IPS DF 4.7 (cell line): ENCODE results near the gene NRG2.
A peak's percentile ranks its signal among the peaks of the same experiment; 100 is the strongest.

Experiments used
- DNase-seq: peaks from one replicate; pipeline ENCODE4 v3.0.0-alpha.2; 2013; ENCODE audit warnings: low spot score; ENCODE audit errors: extremely low read depth

NRG2 gene

DNA sequence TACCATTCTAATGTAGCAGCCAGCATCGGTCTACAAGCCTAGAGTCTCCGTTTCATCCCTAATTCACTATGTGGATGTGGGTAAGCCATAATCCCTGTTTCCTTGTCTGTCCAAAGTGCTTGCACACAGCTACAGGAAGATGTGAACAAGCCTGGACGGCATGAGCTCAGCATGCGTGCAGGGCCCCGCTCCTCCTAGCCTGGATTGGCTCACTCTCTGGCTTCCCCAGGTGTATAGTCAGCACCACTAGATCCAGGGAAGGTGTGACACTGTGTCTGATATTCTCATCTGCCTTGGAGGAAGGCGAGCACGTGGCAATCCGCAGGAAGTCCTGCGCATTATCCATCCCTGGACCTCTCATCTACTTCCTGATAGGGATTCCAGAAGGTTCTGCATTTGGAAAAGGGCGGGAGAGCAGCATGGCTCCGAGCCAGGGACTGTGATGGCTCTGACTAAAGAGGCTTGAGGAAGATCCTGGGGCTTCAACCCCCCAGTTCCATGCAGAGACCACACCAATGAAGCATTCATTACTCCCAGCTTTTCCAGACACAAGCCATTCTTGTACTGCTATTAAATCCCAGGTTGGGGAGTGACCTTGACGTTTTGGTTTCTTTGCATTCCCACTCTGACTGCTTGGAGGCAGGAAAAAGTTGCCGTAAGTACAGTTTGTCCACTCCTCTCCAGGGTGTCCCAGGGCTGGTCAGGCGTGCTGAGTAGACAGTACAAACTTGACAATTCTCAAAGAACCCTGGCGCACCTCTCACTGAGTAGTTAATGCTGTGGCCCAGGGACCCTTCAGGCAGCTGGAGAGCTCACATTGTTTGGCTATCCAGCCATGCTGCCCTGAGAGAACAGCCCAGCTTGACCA, 181.8 kb downstream of the NRG2 start:
- no peak for DNase-seq

DNA sequence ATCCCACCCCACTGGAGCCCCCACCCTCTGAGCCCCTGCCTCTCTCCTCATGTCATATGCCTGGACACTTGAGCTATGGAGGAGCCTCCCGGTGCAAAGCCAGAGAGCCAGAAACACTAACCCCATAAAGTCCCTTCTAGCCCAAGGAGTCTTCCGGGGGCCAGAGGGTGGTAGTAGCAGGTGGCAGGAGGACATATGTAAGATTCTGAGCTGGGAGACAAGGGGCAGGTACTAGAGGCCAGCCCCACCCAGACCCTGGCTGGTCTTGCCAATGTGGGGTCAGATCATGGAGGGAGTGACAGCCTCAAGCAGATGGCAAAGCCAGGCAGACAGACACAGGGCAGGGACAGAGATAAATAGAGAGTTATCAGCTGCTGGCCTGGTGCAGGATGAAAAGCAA, 184.1 kb downstream of the NRG2 start:
- DNase-seq = no peak

DNA sequence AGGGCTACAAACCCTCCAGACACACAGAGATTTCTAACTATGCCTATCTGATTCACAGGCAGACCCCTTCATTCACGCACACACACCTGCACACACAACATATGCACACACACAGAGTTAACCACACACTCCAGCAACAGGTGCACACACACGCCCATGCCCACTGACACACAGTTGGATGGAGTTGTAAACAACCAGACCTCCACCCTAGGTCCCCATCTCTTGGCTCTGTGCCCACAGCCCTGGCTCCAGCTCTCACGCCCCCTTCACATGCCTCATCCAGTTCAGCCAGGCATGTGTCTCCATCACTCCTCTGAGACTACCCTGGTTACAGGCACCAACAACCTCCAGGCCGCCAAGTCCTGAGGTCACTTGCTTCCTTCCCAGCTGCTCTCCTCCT, 186.4 kb downstream of the NRG2 start:
- DNase-seq = no peak

DNA sequence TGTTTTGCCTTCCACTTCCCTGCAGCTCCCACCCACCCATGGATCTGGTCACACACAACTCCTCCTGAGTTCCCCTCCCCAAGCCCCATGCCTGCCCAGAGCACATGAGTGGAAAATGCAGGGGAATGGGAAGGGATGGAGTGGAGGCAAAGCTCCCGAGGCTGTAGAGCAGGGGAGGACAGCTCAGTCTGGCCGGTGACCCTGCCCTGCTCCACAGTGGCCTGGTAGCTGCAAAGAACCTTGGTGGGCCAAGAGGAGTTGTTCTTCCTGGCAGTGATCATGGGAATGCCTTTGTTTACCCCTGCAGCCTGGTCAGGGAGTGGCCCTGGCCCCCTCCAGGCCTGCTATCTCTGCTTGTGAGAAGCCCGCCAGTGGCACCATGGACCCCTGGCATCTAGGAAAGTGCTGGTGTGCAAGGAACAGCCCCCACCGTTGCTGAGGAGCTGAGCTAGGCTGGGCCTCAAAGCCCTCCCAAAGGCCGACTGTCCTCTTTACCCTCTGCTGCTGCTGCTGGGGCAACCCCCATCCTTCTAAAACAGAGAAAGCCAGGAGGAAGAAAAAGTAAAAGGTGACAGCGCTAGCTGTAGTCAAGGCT, 187.1 kb downstream of the NRG2 start:
- DNase-seq = no peak

DNA sequence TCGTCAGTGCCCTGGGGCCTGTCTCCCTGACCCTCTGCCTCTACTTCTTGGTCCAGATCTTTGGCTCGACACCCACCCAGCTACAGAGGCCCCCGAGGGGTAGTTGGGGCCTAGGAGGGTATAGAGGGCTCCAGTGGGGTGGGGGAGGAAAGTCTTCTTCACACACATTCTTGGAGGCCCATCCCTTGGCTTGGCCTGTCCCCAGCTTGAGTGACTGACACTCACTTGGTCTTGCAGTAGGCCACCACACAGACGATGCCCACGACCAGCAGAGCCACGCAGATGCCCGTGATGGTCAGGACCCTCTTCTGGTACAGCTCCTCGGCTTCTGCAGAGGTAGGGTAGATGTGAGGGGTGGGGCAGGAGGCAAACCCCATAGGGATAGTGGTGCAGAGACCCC, 187.6 kb downstream of the NRG2 start:
- DNase-seq = no peak

DNA sequence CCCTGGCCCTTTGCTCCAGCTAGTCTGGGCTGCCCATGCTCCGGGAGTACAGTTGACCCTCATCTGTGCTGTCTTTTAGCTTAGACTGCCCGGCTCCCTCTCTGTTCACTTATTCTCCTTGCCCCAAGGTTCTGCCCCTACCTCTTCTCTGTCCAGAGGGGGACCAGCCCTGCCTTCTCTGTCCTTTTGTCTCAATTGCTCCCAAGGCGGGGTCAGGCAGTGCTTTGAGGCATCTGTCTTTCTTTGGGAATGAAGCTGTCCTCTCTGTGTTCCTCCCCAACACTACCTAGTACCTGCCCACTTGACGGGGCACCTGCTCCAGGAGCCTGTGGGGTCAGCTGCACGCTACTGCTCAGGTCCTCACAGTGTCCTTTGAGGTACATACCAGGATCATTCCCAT, 188.1 kb downstream of the NRG2 start:
- no peak for DNase-seq

DNA sequence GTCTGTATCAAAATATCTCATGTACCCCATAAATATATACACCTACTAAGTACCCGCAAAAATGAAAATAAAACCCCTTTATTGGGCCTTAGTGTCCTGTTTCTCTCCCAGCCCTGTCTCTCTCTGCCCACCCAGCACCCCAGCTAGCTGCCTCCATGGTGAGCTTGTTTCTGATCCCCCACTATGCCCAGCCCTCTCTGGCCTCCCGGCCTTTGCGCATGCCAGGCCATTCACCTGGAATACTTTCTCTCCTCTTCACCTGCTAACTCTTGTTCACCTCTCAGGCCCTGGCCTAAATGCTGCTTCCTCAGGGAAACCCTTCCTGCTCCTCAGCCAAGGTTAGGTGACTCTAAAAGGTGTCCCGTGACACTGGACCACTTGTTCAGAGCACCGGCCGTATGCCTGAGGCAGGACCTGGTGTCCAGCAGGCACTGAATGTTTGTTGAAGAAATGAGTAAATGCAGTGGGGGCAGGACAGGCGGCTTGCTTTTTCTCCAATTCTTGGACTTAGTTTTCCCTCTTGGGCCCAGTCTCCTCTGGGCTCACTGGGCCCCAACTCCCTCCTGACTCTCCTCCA, 189.0 kb downstream of the NRG2 start:
- DNase-seq = no peak

DNA sequence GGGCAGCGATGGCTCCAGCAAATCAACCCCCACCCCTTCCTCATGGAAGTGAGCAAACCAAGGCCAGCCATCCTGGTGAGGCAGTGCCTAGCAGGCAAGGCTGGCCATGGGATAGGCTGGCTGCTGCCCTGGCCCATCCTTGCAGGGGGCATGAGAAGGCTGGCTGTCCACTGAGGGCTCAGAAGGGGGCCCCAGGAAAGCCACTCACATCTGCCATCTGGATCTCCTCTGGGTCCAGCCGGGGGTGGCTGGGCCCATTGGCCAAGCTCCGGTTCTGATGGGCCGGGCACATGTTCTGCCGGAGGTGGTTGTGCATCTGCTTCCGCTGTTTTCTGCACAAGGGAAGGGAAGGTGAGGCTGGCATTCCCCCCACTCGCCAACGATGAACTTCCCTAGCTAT, 190.4 kb downstream of the NRG2 start:
- no peak for DNase-seq

DNA sequence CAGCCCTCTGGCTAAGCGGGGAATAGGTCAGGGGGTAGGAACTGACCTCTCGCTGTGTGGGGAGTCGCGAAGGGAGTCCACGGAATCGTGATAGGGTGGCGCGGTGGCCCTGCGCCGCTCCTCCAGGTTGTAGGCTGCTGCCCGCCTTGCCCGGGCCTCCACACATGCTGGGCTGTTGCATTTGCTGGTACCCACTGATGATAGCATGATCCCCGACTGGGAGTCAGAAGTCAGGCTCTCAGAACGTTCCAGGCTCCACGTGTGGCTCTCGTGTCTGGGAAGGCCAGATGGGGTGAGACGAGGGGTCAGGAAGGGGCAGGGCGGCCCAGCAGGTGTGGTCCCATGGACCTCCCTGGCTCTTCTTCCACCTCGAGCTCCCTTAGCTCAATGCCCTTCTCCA, 191.5 kb downstream of the NRG2 start:
- no peak for DNase-seq

DNA sequence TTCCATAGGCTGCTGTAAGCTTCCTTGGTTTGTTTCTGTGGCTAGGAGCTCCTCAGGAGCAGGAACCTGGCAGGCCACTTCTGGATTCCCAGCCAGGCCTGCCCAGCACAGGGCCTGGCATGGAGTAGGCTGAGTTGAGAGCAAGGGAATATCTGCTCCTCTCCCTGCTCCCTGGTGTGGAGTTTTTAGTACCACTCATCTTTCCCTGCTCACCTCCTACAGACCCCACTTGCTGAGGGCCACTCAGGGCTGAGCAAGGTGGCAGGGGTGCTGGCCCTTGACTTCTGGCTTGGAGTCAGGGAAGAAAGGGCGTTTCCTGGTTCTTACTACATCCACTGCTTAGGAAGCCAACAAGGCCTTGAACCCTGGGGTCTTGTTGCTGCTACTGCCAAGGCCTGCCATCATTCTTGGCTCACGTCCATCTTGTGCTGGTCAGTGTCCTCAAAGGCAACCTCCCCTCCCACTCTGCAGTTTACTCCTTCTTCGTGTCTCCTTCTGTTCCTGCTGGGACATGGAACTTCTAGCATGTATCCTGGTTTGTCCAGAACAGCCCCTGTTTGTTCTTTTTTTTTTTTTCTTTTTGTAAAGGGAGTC, 192.6 kb downstream of the NRG2 start:
- no peak for DNase-seq

DNA sequence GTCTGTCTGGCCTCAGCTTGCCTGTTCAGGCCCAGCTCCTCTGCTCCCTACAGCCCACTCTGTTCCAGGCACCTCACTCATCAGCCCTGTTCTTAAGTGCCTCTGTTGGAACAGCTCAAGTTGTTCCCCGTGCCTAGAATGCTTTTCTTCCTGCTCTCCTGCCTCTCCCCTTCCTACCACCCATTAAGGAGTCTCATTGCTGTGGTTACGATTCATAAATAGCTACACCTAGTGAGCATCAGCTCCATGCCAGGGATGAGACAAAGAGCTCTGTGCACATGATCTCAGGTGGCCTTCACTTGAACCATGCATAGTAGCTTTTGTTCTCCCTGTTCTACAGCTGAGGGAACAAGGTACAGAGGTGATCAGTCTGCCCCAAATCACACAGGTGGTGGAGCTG, 193.2 kb downstream of the NRG2 start:
- no peak for DNase-seq

DNA sequence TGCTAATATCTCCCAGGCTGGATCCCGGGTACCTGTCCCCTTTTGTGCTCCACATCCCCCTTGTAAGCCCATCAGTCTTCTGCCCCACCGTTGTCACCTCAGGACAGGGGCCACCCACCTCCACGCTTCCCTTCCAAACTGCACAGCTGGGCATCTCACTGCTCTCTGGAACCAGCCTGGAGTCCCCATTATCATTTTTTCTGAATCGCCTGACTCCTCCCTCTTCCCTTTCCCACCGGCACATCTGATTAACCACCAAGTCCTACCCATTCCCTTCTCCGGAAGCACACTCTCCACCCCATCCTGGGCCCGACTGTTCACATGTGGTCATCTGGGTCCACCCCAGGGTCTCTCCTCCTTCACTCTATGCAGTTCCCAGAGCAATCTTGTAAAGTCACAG, 193.6 kb downstream of the NRG2 start:
- no peak for DNase-seq

DNA sequence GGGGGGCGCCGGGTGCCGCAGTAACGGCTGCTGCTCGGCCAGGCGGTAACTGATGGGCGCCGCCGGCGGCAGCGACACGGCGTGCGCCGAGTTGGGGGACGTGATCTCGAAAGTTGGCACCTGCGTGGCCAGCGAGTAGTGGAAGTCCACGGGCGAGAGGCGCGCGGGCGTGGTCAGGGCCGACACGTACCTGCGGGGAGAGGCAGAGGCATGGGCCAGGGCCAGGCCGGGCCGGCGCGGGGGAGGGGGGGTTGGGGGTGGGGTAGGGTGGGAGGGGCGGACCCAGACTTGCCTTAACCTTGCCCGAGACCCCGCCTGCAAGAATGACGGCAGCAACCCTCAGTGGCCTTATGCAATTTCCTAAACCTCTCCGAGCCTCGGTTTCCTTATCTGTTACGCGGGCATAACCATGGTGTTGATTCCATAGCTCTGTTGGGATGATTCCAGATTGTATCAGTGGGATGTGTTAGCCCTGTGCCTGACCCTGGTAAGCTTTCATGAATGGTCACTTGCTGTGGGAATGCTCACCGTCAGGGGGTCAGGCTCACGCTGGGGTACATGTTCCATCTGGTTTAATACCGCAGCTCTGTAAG, 194.5 kb downstream of the NRG2 start:
- DNase-seq = no peak

DNA sequence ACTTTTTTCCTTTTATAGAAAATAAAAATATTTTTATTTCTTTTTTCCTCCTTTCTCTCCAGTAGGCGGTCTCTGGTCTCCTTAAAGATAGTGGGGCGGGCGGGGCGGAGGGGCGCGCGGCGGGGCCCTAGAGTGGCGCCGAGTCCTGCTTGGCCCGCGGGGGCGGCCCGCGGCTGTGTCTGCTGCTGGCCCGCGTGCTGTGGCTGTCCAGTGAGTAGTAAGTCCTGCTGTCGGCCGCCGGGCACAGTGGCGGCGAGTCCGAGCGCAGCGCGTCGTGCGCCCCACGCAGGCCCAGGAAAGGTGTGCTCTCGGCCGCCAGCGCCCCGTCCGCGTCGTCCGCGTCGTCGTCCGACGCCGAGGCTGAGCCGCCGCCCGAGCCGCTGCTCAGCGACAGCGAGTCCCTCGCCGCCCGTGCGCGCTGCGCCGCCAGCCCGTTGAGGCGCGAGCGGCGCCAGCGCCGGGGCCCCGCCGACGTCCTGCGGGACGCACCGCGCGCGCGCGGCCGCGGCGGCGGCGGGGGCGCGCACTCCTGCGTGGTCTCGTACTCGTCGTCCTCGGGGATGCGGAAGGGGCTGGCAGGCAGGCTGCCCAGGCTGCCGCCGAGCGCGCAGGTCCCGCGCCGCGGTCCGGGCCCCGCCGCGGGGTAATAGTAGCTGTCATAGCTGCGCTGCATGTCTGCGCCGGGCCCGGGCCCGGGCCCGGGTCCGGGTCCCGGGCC, 195.2 kb downstream of the NRG2 start:
- DNase-seq = no peak

DNA sequence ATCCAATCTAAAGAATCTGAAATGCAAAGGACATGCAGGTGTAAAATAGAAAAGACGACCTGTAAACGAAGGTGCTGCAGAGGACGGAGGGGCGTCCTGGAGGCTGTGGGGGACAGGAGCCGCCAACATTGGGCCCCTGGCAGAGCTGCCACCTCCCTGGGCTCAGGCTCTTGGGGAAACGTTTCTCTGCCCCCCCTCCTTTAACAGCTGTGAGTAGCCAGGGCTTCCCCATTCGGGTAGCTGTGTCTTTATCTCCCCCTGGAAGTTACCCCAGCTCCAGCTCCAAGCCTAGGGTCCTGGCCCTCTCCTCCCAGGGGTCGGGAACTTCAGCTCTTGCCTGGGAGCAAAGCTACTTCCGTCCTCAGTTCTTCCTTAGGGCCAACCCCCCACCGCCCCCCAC, 196.0 kb downstream of the NRG2 start:
- no peak for DNase-seq

DNA sequence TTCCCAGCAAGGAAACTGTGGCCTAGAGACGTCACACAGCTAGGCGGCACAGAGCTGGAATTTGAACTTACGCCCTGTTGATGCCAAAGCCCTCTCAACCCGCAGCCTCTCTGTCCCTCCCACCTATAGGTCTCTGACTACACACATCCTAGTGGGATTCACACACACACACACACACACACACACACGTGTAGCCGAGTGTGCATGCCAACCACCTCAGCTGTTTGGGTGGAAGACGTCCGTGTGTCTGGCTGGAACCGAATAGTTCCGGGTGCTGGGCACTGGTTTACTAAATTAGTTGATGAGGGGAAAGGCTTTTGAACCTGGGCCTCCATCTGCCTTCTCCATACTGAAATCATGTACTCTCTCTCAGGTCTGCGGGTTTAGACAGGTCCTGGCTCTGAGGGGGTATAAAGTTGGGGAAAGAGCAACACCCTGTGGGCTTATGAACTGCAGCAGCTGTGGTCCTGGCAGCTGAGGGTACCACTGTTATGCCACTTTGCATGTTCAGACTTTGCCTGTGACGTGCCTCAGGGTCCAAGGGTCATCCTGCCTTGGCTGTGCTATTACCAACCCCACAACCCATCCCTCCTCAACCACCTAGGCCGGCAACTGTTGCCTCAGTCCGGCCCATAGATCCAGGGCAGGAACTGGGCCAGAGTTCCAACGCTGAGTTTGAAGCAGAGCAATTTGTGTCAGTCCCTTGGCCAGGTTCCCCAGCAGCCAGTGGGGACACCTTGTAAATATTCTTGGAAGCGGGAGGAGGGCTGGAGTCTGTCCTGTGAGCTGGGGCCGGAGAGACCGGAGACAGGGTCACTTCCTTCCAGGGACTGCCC, 197.0 kb downstream of the NRG2 start:
- DNase-seq = no peak

DNA sequence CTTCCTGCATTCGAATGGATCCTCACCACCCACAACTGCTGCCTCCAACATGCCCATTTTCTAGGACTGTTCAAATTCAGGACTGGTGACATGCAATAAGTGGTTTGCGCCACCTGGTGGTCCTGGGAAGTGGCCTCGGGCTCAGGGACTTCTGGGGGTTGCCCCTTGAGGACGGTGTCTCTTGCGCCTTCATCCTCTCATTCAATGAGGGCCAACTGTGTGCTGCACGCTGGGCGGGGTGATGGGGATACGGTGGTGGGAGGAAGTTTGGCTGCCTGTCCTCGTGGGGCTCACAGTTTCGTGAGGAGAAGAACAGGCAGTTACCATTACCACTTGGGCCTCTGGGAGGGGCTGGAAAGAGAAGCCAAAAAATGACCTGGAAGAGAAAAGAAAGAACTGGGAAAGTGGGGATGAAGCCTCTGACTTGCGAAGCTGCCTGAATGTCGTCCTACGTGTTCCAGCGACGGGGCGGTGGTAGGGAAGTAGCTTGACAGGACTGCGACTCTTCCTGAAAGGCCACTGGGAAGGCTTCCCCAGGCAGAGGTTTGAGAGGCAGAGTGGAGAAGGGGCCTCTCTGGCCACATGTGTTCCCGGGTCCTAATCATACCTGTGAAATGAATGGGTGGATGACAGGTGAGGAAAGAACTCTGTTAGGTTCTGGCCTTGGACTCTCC, 198.5 kb downstream of the NRG2 start:
- DNase-seq = peak; percentile 56

DNA sequence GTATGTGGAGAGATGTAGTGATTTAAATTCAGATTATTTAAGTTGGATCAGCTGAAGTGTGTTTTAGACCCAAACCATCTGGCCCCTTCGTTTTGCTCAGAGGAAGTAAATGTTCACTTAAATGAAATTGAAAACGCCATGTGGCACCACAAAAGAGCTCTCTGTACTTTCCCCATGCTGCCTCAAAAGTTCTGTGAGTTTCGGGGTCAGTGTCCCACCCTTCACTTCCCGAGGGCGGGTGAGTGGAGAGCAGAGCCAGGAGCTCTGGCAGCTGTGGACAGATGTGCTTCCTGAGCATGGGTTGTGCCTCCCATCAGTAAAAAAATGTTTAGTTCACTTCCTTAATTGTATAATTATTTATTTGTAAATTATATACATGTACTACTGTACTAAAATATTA, 199.1 kb downstream of the NRG2 start:
- no peak for DNase-seq

DNA sequence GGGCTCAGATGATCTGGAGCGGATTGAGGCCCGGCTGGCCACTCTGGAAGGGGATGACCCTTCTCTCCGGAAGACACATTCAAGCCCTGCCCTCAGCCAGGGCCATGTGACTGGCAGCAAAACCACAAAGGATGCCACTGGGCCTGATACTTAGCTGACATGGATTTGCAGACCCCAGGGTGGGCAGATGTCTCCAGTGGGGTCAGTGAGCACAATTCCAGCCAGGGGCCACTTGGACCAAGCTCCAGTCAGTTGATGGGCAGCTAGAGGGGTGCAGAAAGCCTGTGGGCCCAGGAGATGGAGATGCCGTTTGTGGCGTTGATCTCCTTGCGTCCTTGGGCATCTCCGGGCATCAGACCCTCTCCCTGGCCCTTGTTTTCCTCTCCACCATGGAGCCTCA, 200.8 kb downstream of the NRG2 start:
- DNase-seq = no peak

DNA sequence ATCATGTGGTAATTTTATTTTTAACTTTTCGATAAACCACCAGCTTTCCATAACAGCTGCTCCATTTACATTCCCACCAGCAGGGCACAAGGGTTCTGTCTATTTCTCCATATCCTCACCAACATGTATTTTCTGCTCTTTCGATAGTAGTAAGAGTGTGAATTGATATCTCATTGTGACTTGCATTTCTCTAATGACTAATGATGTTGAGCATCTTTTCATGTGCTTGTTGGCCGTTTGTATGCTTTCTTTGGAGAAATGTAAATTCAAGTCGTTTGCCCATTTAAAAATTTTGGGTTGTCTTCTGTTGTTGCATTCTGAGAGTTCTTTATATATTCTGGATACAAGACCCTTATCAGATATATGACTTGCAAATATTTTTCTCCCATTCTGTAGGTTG, 201.6 kb downstream of the NRG2 start:
- no peak for DNase-seq
